DND-41 (cell line): Measurements from ENCODE around the gene KIF5B.

ENCODE experiments used
- ATAC-seq: fragments of 200-7000 bp; cut with Tn5 transposase; 3 replicates; pipeline ENCODE4 v1.9.1; 2021; ENCODE audit warnings: low read depth; ENCODE audit not compliant: insufficient read depth
- DNase-seq: peaks from one replicate; pipeline ENCODE4 v3.0.0-alpha.2; 2020
- H2AFZ ChIP-seq: 2 replicates; pipeline ENCODE4 v1.6.0; 2012; ENCODE audit warnings: low read depth, low read length
- H3K27ac ChIP-seq: 2 replicates; pipeline ENCODE4 v1.5.1; 2012; ENCODE audit warnings: low read length, inconsistent platforms
- H3K27me3 ChIP-seq: fragments of 200-600 bp; sonication (generic); 2 replicates; pipeline ENCODE4 v1.6.0; 2012; ENCODE audit warnings: low read length, mild to moderate bottlenecking, inconsistent platforms; ENCODE audit not compliant: insufficient read depth, poor library complexity
- H3K36me3 ChIP-seq: 2 replicates; pipeline ENCODE4 v1.5.1; 2012; ENCODE audit warnings: low read length, inconsistent platforms; ENCODE audit not compliant: insufficient read depth
- H3K4me1 ChIP-seq: 2 replicates; pipeline ENCODE4 v1.5.1; 2012; ENCODE audit warnings: mild to moderate bottlenecking, low read length; ENCODE audit not compliant: insufficient read depth
- H3K4me2 ChIP-seq: 2 replicates; pipeline ENCODE4 v1.6.0; 2012; ENCODE audit warnings: mild to moderate bottlenecking, moderate library complexity, low read length, inconsistent platforms; ENCODE audit not compliant: insufficient read depth
- H3K4me3 ChIP-seq, 2 experiments: fragments of 200-600 bp in 1 of 2; shearing (Covaris generic) in 1 of 2; 2 replicates each; pipeline ENCODE4 v1.5.1; 2012 to 2016; ENCODE audit warnings: inconsistent platforms in 2 of 2, low read length in 2 of 2, mild to moderate bottlenecking in 2 of 2, low read depth in 1 of 2, moderate library complexity in 1 of 2
- H3K79me2 ChIP-seq: 2 replicates; pipeline ENCODE4 v1.6.0; 2012; ENCODE audit warnings: low read length, inconsistent platforms; ENCODE audit not compliant: insufficient read depth
- H3K9ac ChIP-seq: 2 replicates; pipeline ENCODE4 v1.6.0; 2012; ENCODE audit warnings: low read depth, mild to moderate bottlenecking, inconsistent platforms, low read length, moderate library complexity
- H3K9me3 ChIP-seq: 2 replicates; pipeline ENCODE4 v1.5.1; 2012; ENCODE audit warnings: low read length, moderate library complexity, mild to moderate bottlenecking, inconsistent platforms; ENCODE audit not compliant: insufficient read depth, severe bottlenecking
- H4K20me1 ChIP-seq: 2 replicates; pipeline ENCODE4 v1.6.0; 2012; ENCODE audit warnings: low read length; ENCODE audit not compliant: insufficient read depth
- EZH2 ChIP-seq: IDR thresholded peaks from 3 replicates; pipeline ENCODE4 v1.6.1; 2012; ENCODE audit warnings: borderline replicate concordance, low read depth, mild to moderate bottlenecking, moderate library complexity, low read length, inconsistent platforms; ENCODE audit not compliant: severe bottlenecking
- TF ChIP-seq, protein P1 (sequence below): IDR thresholded peaks from 2 replicates; pipeline ENCODE4 v1.5.1; 2012; ENCODE audit warnings: borderline replicate concordance, low read length, moderate library complexity, mild to moderate bottlenecking; ENCODE audit not compliant: poor library complexity, severe bottlenecking; ENCODE audit errors: extremely low read depth

The KIF5B gene

GRCh38 chr10:32033171-32033570, 23.1 kb downstream of the KIF5B start:
- no peaks in the 10 kb centered on the region for H3K4me1 ChIP-seq
- H4K20me1 ChIP-seq: peaks cover 7% of the 10 kb centered on the region; the same call in 1 of the 2 replicates
- no peaks in the 10 kb centered on the region for H3K27me3 ChIP-seq
- H3K9ac ChIP-seq: no peak overlapping the region
- ATAC-seq (no peak), DNase-seq (no peak)
- no peak overlapping the region for H3K4me2 ChIP-seq
- no peaks in the 10 kb centered on the region for H3K9me3 ChIP-seq
- no peak overlapping the region for H3K27ac ChIP-seq
- peaks cover 55% of the 10 kb centered on the region for H3K79me2 ChIP-seq
- no peak overlapping the region for H3K4me3 ChIP-seq
- TF ChIP-seq, protein P1, sequence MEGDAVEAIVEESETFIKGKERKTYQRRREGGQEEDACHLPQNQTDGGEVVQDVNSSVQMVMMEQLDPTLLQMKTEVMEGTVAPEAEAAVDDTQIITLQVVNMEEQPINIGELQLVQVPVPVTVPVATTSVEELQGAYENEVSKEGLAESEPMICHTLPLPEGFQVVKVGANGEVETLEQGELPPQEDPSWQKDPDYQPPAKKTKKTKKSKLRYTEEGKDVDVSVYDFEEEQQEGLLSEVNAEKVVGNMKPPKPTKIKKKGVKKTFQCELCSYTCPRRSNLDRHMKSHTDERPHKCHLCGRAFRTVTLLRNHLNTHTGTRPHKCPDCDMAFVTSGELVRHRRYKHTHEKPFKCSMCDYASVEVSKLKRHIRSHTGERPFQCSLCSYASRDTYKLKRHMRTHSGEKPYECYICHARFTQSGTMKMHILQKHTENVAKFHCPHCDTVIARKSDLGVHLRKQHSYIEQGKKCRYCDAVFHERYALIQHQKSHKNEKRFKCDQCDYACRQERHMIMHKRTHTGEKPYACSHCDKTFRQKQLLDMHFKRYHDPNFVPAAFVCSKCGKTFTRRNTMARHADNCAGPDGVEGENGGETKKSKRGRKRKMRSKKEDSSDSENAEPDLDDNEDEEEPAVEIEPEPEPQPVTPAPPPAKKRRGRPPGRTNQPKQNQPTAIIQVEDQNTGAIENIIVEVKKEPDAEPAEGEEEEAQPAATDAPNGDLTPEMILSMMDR: no peak
- TF ChIP-seq EZH2: no peak
- no peak overlapping the region for H2AFZ ChIP-seq
- peaks cover 98% of the 10 kb centered on the region for H3K36me3 ChIP-seq

DNA sequence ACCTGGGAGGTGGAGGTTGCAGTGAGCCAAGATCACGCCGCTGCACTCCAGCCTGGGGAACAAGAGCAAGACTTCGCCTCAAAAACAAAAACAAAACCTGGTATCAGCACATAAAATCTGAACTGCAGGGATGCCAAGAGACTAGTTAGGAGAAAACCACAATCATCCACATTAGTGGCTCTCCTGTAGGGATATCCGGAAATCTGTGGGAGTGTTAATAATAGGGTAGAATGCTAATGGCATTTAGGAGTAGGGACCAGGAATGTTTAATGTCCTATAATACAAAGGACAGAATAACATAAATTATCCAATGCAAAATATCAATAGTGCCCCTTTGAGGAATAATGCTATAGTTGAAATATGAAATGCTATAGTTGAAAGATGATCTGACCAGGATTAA, 24.3 kb downstream of the KIF5B start:
- Histone ChIP-seq H3K27ac (no peak overlapping the region), H3K9me3 (no peaks in the 10 kb centered on the region), H3K79me2 (peaks cover 59% of the 10 kb centered on the region), H3K36me3 (peaks cover 98% of the 10 kb centered on the region), H3K4me1 (no peaks in the 10 kb centered on the region), H3K9ac (no peak overlapping the region), H3K27me3 (no peaks in the 10 kb centered on the region), H2AFZ (no peak overlapping the region), H3K4me3 (no peak overlapping the region), H4K20me1 (peaks cover 6% of the 10 kb centered on the region; the same call in 1 of the 2 replicates), H3K4me2 (no peak overlapping the region)
- no peak for ATAC-seq
- no peak for DNase-seq
- no peak for TF ChIP-seq EZH2
- TF ChIP-seq, protein P1: no peak

DNA sequence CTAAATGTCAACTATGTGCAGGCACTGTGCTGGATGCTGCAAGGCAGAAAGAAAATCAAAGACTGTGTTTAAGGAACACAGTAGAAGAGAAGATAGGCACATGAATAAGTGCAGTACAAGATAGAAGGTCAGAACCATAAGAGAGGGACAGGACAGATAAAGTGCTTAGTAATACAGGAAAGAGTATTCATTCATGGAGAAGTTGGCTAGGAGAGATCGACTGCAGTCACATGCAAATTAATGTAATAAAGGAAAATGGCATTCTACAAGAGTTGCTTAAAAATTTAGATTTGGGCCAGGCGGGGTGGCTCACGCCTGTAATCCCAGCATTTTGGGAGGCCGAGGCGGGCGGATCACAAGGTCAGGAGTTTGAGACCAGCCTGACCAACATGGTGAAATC, 24.8 kb downstream of the KIF5B start:
- no peak overlapping the region for H2AFZ ChIP-seq
- H3K79me2 ChIP-seq: peaks cover 61% of the 10 kb centered on the region
- H3K9ac ChIP-seq: no peak overlapping the region
- no peaks in the 10 kb centered on the region for H3K4me1 ChIP-seq
- H3K4me3 ChIP-seq: no peak overlapping the region
- H3K27me3 ChIP-seq: no peaks in the 10 kb centered on the region
- H3K36me3 ChIP-seq: peaks cover 98% of the 10 kb centered on the region
- H3K9me3 ChIP-seq: no peaks in the 10 kb centered on the region
- H4K20me1 ChIP-seq: peaks cover 6% of the 10 kb centered on the region; the same call in 1 of the 2 replicates
- ATAC-seq (no peak), DNase-seq (no peak)
- H3K4me2 ChIP-seq: no peak overlapping the region
- TF ChIP-seq, protein P1: no peak
- no peak for TF ChIP-seq EZH2
- no peak overlapping the region for H3K27ac ChIP-seq

GRCh38 chr10:32028710-32029109, 27.5 kb downstream of the KIF5B start:
- no peak for ATAC-seq
- Histone ChIP-seq H3K27ac (no peak overlapping the region), H3K4me1 (no peaks in the 10 kb centered on the region), H2AFZ (no peak overlapping the region), H3K9me3 (no peaks in the 10 kb centered on the region), H3K9ac (no peak overlapping the region), H3K36me3 (peaks cover 93% of the 10 kb centered on the region), H3K79me2 (peaks cover 61% of the 10 kb centered on the region), H3K4me2 (no peak overlapping the region), H4K20me1 (peaks cover 6% of the 10 kb centered on the region; the same call in 1 of the 2 replicates), H3K27me3 (no peaks in the 10 kb centered on the region), H3K4me3 (no peak overlapping the region)
- DNase-seq: no peak
- no peak for TF ChIP-seq EZH2
- TF ChIP-seq, protein P1: no peak
